Measurements from ENCODE around the gene GAL3ST2.
"Not testable (repeated sequence)": the region's sequence is repeated elsewhere in the genome, so short reads cannot be mapped to it uniquely, and the experiment has no call there.

Gene GAL3ST2

DNA sequence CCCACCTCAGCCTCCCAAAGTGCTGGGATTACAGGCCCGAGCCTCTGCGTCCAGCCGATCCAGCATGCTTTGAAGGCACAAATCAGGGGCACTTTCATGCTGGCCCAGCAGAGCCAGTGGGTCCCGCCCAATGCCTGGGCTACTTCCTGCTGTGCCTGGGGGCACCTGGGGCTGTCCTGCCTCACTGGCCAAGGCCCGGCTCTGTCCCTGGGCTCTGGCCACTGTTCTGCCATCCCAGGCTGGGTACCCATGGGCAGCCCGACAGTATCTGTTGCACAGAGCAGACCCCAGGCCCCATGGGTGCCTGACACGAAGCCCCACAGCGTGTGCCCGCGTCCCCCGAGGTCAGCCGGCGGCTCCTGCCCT is 6.8 kb upstream of the GAL3ST2 start:
- no peak for DNase-seq

DNA sequence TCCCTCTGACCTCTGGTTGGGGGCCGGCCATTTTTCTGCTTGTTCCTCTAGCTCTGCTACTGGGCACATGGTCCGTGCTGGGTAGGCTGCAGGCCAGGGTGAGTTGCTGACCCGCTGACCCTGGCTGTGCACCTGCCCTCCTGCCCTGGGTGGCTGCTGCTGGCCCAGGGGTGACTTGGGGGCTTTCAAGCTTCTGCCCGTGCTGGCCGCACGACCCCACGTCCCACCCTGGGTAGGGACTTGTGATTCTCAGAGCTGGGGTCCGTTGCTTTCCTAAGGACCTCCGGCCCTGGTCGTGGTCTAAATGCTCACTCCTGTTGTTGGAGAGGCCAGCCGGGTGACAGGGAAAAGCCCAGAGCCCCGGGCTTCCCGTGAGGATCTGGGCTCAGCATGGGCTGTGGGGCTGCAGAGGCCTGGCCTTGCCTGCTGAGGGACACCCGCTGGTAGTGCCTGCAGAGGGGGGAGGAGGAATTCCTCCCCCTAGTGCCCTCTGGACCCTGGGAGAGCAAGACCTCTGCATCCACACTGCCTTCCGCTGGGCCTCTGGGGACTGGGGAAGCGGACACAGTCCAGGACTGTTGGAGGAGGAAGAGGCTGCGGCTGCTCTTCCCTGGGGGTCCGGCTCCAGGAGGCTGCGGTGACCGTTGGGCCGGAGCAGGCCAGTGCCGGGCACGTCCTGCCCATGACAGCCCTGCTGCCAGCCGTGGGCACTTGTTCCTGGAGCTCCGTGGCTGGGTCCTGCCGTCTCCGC is 6.3 kb upstream of the GAL3ST2 start:
- no peak for DNase-seq

DNA sequence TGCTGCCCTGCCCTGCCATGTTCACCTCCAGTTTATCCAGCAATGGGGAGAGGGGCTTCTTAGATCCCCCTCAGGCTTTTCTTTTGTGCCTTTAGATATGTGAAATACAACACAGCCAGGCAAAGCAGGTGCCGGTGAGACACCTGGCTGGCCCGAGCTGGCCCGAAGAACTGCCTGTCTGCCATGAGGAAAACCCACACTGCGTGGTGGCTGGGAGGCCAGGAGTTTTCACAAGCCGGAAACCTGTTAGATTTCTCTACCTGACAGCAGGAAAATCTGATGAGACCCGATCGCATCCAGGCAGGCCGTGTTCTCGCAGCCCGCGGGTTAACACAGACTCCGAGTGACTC is 5.7 kb upstream of the GAL3ST2 start:
- no peak for DNase-seq

DNA sequence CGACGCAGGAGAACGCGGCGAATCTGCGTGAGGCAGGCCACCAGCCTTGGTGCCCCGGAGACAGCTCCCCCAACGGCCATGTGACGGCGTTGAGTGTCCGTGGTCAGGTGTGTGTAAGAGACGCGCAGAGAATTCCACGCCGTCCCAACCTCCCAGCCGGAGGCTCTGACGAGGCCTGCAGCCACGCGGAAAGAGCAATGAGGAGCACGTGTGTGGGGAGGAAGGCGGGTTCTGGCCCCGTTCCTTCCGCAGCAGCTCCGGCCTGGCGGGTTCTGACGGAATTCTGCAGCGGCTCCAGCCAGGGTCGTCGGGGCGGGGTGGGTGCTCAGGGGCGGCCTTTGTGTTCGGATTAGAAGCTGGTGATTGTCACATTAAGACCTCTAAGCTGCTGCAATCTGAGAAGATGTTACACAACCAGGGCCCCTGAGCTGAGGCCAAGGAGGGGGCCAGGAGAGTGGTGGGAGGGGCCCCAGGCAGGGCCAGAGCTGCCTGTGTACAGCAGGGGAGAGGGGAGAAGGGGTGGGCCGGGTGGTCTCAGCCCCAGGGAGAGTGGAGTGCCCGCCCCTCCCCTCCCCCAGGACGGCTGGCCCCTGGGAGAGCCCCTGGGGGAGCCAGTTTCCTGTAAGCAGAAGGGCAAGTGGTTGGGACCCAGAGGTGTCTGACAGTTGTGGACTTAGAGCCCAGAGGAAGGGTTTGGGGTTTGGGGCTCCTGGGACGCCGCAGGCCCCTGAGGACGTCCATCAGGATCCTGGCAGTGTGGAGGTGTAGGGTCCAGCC is 5.1 kb upstream of the GAL3ST2 start:
- DNase-seq, result no peak

DNA sequence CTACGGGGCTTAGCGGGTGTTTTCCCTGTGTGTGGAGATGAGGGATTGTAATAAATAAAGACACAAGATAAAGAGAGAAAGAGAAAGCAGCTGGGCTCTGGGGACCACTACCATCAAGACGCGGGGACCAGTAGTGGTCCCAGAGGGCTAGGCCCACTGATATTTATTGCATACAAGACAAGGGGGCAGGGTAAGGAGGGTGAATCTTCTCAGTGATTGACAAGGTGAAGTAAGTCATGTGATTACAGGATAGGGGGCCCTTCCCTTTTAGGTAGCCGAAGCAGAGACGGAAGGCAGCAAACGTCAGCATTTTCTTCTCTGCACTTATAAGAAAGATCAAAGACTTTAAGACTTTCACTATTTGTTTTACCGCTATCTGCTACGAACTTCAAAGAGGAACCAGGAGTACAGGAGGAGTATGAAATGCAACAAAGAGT is 4.5 kb upstream of the GAL3ST2 start:
- DNase-seq, result no peak

- no peak for DNase-seq
Observed at GRCh38 chr2:241773511-241774418, 2.9 kb upstream of the GAL3ST2 start.

GRCh38 chr2:241774419-241775222 is 2.0 kb upstream of the GAL3ST2 start:
- DNase-seq, result no peak

DNA sequence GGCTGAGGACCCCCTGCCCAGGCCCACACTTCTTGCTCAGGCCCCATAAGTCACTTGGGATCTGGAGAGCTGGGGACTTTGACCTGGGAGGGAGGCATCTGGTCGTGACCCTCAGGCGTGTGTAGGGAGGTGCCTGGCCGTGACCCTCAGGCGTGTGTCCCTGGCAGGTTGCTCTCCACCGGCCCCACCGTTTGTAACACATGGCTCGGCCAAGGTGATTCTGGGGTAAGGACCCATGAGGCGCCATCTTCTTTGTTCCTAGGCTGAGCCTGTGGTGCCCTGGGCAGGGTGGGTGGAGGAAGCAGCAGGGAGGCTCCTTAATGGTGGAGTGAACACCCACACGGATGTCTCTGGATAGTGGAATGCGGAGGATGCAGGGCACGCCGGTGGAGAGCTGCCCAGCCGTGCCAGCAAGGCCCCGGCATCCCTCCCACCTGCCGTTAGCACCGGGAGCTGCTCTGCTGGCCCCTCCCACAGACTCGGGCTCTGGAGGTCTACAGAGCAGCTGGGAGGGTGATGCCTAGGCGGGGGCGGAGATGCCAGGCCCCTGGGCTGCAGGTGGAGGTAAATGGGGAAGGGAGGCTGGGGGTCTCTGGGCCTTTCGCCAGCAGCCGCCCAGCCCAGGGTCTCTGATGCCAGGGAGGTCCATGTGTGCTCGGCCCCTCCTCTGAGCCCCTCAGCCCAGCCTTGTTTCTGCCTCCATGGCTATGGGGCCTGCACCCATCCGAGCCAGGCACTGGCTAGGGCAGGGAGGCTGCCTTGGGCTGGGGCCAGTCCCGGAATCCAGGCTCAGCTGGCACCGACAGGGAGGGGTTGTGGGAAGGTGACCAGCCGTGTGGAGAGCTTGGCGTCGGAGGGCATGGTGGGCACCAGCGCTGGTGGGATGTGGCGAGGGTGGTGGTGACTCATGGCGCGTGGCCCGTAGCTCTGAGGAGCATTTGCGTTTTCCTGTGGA is 1.1 kb upstream of the GAL3ST2 start:
- no peak for DNase-seq

- no peak for DNase-seq
Observed at GRCh38 chr2:241777170-241777685, 606 bp downstream of the GAL3ST2 start.

- DNase-seq, result no peak
Observed at GRCh38 chr2:241777686-241778627, 1.3 kb downstream of the GAL3ST2 start.

- no peak for DNase-seq
Observed at GRCh38 chr2:241780939-241781569, 4.4 kb downstream of the GAL3ST2 start.

DNA sequence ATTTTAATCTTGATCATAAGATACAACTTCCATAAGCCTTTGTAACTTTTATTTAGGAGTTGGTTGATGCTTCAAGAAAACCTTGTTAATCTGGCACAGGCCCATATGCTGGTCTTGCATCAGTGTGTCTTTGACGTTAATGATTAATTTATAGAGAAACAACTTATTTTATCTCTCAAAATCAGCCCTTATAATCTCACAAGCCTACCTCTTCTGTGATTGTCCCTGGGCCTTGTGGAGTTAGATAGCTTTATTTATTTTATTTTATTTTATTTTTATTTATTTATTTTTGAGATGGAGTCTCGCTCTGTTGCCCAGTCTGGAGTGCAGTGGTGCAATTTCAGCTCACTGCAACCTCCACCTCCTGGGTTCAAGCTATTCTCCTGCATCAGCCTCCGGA is 5.4 kb downstream of the GAL3ST2 start:
- DNase-seq, result not testable (repeated sequence)

DNA sequence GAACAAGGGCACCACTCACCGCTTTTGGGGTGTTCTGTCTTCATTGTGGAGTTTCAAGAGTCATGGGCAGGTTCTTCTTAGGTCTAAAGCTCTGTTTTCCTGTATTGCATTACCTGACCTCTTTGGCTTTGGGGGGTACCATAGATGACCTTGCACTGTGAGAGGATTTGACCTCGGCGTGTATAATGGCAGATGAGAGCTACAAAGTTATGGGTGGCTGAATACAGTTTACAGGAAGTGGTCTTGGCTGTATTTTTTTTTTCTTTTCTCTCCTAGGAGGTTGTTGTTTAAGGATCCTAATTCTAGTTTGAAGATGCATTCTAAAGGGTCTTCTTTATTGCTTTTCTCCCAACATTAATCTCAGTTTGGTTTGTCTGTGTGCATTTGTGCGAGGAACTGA is 11.5 kb downstream of the GAL3ST2 start:
- no peak for DNase-seq

GRCh38 chr2:241788572-241788971 is 11.9 kb downstream of the GAL3ST2 start:
- no peak for DNase-seq

GRCh38 chr2:241791385-241791784 is 14.8 kb downstream of the GAL3ST2 start:
- not testable (repeated sequence) for DNase-seq

- DNase-seq, result no peak
Observed at GRCh38 chr2:241793385-241793784, 16.8 kb downstream of the GAL3ST2 start.

- no peak for DNase-seq
Observed at GRCh38 chr2:241794250-241794823, 17.7 kb downstream of the GAL3ST2 start.

DNA sequence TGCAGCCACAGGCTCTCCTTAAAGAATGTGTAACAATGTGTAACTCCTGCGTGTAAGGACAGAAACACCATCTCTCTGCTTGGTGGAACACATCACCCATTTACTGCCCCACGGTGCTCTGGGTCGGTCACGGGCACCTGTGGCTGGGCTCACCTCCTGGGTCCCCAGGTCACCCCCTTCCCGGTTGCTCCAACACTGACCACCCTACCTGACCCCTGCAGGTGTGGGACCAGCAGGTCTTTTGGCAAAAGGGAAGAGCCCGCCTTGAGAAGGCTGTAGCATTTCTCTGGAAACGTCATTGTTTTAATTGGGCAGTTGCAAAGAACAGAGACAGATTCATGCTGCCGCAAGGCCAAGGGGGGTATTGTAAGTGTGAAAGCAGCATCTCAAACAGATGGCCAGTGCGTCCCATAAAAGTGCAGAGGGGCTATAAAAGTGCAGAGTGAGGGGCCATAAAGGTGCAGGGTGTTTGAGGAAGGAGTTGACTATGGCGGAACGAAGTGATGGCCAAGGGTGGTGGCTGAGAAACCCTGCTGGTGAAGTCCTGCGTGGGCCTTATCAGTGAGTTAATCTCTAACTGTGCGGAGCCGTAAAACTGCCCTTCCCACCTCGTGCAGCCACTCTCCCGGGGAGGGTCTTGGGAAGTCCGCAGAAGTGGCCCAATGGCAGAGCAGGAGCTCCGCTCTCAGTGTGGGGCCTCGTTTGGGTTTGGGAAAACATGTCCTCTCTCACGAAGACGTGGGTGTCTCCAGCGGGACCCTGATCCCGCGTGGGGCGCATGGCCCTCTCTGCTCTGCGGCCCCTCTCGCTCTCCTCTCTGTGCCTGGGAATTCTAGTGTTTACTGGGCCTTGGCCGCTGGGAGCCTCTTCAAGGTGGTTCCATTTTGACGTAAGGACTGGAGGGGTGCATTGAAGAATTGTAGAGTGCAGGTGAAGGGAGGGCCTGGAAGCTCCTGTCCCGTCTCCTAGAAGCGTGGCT is 18.7 kb downstream of the GAL3ST2 start:
- DNase-seq, result no peak

Measured in NCI-H2107 (cell line).